Measurements from ENCODE around the gene SCMH1. TPM values are rescaled to one million over a fixed set of nuclear protein-coding genes. Genes with fewer than 3 reads are reported as not detected.

SCMH1 gene
- total RNA-seq, 1 experiment from 2014 or later = 16.9 TPM

- DNase-seq (ENCODE audit: extremely low read depth, low read depth) = no peak
These were observed 208.8 kb downstream of the SCMH1 start for GRCh38 chr1:41033272-41033671.

DNA sequence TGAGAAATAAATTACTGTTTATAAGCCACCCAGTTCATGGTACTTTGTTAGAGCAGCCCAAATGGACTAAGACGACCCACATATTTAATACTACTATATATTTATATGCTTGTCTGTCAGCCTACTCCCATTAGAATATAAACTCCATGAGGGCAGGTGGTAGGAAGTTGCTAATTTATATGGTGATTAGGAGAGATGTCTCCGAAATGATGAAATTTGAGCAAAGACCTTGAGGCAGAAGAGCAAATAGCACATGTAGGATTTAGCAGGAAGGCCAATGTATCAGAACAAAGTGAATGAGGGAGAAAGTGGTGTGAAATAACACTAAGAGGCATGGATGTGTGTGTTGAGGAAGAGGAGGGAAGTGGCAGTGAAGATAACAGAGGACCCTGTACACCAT lies 210.0 kb downstream of the SCMH1 start:
- no peak for DNase-seq (ENCODE audit: extremely low read depth, low read depth)

GRCh38 chr1:41030872-41031616 lies 211.1 kb downstream of the SCMH1 start:
- no peak for DNase-seq (ENCODE audit: extremely low read depth, low read depth)

DNA sequence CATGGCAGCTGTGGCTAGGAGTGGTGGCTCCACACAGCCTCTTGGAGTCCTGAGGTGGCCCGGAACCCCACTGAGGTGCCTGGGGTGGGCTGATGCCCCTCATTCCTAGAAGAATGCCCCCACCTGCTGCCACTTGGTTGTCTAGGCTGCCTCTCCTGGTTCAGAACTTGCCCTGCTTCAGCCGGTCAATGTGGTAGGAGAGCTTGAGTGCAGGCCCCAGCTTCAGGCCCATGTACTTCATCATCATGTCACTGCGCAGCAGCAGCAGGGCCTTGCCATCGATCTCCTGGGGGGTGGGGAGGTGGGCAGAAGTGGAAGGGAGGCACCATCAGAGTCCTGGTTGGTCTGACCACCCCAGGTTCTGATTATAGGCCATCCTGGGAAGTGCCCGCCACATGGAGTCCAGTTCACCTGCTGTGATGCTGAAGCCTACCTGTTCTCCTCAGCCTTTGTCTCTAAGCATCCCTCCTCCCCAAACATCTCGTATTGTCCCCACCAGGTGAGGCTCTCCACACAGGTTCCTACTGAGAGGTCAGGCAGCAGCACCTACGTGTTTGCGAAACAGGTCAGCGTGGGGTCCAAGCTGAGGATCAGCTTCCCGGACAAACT lies 214.0 kb downstream of the SCMH1 start:
- DNase-seq (ENCODE audit: extremely low read depth, low read depth) = no peak

- no peak for DNase-seq (ENCODE audit: extremely low read depth, low read depth)
These were observed 215.9 kb downstream of the SCMH1 start for GRCh38 chr1:41025979-41026819.

- no peak for DNase-seq (ENCODE audit: extremely low read depth, low read depth)
These were observed 217.2 kb downstream of the SCMH1 start for GRCh38 chr1:41024953-41025352.

DNA sequence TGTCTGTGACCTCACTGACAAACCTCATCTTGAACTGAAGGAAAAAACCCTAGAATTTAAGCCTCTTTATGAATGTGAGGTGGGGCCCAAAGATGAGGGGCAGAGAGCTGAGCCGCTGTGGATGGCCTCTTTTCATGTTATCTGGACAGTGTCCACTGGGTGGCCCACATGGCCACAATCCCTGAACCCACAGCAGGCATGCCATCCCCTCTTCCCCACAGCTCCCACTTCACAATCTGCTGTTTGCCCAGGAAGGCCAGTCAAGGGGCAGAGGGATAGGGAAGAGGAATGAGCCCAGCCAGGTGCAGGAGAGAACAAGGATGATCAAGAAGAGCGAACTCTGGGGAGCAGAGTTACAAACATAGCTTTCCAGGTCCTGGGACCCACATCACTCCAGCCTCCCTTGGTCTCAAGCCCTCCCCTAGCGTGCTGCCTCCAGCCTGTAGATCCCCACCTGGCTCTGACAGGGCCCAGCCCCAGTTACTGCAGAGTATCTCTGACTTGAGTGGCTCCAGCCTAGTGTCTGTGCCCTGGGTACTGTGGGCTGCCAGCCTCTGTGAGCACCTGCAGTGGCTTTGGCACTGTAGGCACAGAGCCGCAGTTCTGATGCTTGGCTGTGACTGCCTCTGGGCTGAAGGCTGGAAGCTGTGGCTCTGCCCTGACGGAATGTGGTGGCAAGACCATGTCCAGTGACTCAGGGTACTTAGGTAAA lies 218.7 kb downstream of the SCMH1 start:
- no peak for DNase-seq (ENCODE audit: extremely low read depth, low read depth)

GRCh38 chr1:41022424-41022823 lies 219.7 kb downstream of the SCMH1 start:
- no peak for DNase-seq (ENCODE audit: extremely low read depth, low read depth)

DNA sequence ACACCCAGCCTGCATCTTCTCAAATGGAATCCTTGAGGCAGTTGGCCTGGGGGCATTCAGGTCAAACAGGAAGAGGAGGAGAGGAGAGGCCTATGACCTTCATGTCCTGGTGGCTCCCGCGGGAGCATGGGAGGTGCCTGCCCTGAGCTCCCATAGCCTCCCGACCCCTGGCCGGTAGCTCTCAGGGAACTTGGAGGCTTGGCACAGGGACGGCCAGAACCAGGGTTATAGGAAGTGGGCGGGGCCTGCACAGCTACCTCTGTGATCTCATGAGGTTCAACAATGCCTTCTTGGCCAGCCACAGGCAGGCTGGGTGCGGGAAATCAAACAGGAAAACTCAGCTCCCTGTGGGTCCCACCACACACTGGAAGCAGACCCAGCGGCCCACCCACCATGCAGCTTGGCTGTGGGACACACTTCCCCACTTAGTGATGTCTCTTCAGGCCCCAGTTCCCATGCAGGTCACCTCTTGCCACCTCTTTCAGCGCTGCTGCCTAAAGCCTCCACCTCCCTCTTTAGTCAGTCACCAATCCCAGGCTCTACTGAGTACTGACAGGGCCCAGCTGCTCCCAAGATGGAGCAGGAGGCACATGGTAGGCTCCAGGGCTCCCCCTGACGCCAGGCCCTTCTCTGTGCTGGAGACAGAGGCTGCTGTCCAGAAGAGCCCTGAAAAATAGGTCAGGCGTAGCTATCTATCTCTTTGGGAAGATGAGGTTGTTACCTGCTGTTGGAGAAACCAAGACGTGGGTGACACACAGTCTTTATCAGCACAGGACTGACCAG lies 220.4 kb downstream of the SCMH1 start, which contains the start of gene SLFNL1:
Gene SLFNL1, minus strand, starts transcription at position 200 of the 783 bp plus-strand sequence. CDS start 1,065 bp downstream, outside the sequence.
- no peak for DNase-seq (ENCODE audit: extremely low read depth, low read depth)

DNA sequence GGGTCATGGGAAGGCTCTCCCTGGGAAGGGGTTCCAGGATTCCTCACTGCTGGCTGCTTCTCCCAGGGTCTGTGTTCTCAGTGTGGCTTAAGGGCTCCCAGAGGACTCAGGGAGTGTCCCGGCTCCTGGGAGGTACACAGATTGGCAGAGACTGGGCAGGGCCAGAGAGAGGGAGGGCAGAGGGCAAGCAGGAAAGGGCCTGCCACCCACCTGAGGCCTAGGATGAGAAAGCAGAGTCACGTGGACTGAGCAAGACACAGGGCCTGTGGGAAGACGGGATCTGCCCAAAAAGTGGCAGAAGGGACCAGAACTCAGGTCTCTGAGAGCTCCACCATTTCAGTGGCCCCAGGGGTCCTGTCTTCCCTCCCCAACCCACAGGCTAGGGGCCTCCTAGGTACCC lies 221.5 kb downstream of the SCMH1 start:
- no peak for DNase-seq (ENCODE audit: extremely low read depth, low read depth)

DNA sequence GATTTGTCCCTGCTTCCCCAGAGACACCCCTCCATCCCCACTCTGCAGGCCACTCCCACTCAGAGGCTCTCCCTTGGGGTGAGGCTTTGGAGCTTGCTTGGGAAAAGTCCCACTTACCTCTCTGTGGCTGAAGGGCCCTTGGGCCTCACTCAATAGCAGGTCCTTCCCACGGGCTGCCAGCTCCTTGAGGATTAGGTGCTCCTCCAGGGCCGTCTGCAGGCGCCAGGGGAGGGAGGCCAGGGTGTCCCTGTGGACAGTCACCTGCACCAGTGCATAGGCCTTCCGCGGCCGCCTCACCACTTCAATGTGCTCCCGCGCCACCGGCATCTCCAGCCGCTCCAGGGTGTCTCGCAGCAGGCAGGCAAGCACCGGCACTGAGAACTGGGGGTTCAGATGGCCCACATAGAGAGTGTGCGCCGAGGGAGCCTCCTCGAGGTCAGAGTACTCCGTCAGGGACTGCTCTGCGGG lies 222.0 kb downstream of the SCMH1 start:
- DNase-seq (ENCODE audit: extremely low read depth, low read depth) = no peak

DNA sequence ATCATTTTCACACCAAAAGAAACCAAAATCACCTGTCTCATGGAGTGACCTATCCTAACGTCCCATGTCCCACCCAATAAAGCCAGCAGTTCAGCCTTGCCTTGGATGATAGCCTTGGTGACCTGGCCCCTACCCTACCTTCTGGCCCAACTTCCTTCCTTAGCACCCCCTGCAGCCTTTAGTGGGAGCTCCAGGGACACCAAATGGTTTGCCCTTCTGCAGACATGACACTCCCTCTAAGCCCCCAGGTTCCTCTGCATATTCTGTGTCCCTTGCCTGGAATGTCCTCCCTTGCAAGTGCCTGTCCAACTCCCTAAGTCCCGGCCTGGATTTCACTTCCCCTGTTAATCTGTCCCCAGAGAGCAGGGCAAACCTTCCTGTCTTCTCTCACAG lies 222.8 kb downstream of the SCMH1 start:
- no peak for DNase-seq (ENCODE audit: extremely low read depth, low read depth)

GRCh38 chr1:41018018-41018410 lies 224.1 kb downstream of the SCMH1 start:
- DNase-seq (ENCODE audit: extremely low read depth, low read depth) = no peak

GRCh38 chr1:41017141-41018017 lies 224.7 kb downstream of the SCMH1 start:
- no peak for DNase-seq (ENCODE audit: extremely low read depth, low read depth)

- no peak for DNase-seq (ENCODE audit: extremely low read depth, low read depth)
These were observed 226.1 kb downstream of the SCMH1 start for GRCh38 chr1:41015897-41016470.

GRCh38 chr1:41015281-41015896 lies 226.7 kb downstream of the SCMH1 start:
- DNase-seq (ENCODE audit: extremely low read depth, low read depth) = no peak

DNA sequence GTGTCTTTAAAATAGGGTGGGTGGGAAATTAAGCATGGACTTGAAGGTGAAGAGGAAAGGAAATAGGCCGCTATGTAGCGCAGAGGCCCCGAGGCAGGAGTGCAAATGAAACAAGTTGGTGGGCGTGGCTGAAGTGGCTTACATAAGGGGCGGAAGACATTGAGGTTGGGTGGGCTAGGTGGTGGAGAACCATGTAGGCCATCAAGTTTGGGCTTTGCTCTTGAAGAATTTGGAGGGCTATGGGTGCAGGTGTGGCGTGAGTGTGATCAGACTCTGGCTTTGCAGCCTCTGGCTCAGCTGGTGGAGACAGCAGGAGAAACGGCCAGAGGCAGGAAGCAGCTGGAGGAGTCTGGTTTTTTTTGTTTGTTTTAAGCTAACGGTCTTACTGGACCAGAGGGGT lies 227.2 kb downstream of the SCMH1 start:
- no peak for DNase-seq (ENCODE audit: extremely low read depth, low read depth)

GRCh38 chr1:41013796-41014195 lies 228.3 kb downstream of the SCMH1 start:
- no peak for DNase-seq (ENCODE audit: extremely low read depth, low read depth)

Data from NCI-H460 (cell line).